Esophagus muscularis mucosa (tissue), 4 donors: ENCODE measurements around the gene TNFRSF1A. TPM values are rescaled to one million over a fixed set of nuclear protein-coding genes. Genes with fewer than 3 reads are reported as not detected.

Source experiments
- DNase-seq: peaks from one replicate; pipeline ENCODE4 v3.0.0-alpha.2; 2017; ENCODE audit errors: extremely low spot score
- H3K27ac ChIP-seq, 4 donors: fragments of 200-600 bp; sonication (generic); replicated peaks in 1 of 4; 1 replicate in 3 of 4; 2 replicates in 1 of 4; pipeline ENCODE4 v1.5.1; 2016 to 2019; ENCODE audit warnings: mild to moderate bottlenecking in 1 of 4
- H3K27me3 ChIP-seq, 4 donors: fragments of 200-600 bp; sonication (generic); one replicate each; pipeline versions ENCODE4 v1.5.1 to v1.6.0; 2016 to 2019
- H3K36me3 ChIP-seq, 4 donors: fragments of 200-600 bp; sonication (generic); one replicate each; pipeline ENCODE4 v1.5.1; 2016 to 2019
- H3K4me1 ChIP-seq, 4 donors: fragments of 200-600 bp; sonication (generic); one replicate each; pipeline ENCODE4 v1.5.1; 2016 to 2019
- H3K4me3 ChIP-seq, 4 donors: fragments of 200-600 bp; sonication (generic); 1 replicate in 2 of 4; 2 replicates in 2 of 4; pipeline ENCODE4 v1.5.1; 2016 to 2019; ENCODE audit warnings: mild to moderate bottlenecking in 4 of 4, moderate library complexity in 1 of 4
- H3K9me3 ChIP-seq, 4 donors: fragments of 200-600 bp; sonication (generic); 1 replicate in 3 of 4; 2 replicates in 1 of 4; pipeline ENCODE4 v1.5.1; 2016 to 2019
- EP300 ChIP-seq: sonication (generic); formaldehyde crosslinking; IDR thresholded peaks from one replicate; pipeline ENCODE4 v1.6.1; 2017; ENCODE audit warnings: antibody characterized with exemption
- POLR2A ChIP-seq: fragments of 450-650 bp; IDR thresholded peaks from one replicate; pipeline ENCODE4 v1.6.1; 2017; ENCODE audit warnings: antibody characterized with exemption, moderate library complexity, mild to moderate bottlenecking, low read depth
- POLR2AphosphoS5 ChIP-seq, 2 donors: sonication (generic); formaldehyde crosslinking; IDR thresholded peaks; one replicate each; pipeline ENCODE4 v1.6.1; 2017; ENCODE audit warnings: antibody characterized with exemption in 2 of 2
- WGBS: methylation state at CpG from one replicate; pipeline ENCODE4 v1.1.5; 2018; 5-methylcytosine and 5-hydroxymethylcytosine counted together
- intact Hi-C: fragments of 100-400 bp; cut with DNase I; formaldehyde crosslinking; loops from one replicate; pipeline ENCODE4 v1.15.1; 2023
- total RNA-seq, 4 donors: library from RNA; depleted of rRNA; stranded (reverse); fragments of >200 nt; gene quantifications; one replicate each; pipeline versions ENCODE4 v1.1.0 to v1.2.1, GENCODE V29; 2016
- TF ChIP-seq, protein P1 (sequence below), 3 experiments: fragments of 200-600 bp in 2 of 3; fragments of 450-650 bp in 1 of 3; sonication (generic) in 2 of 3; IDR thresholded peaks; one replicate each; pipeline ENCODE4 v1.5.1; 2017 to 2019; ENCODE audit warnings: antibody characterized with exemption in 3 of 3, mild to moderate bottlenecking in 2 of 3, moderate library complexity in 1 of 3

TNFRSF1A gene
- total RNA-seq, 4 donors from 2014 or later, result 146 to 464 (median 247) TPM

DNA sequence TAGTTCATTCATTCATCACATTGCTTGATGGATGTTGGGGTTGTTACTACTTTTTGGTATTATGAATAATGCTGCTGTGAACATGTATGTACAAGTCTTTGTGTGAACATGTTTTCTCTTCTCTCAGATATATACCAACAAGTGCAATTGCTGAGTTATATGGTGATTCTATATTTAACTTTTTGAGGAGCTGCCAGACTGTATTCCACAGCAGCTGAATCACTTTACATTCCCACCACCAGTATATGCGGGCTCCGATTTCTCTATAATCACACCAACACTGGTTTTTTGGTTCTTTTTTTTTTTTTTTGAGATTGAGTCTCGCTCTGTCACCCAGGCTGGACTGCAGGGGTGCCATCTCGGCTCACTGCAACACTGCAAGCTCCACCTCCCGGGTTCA is 53.6 kb downstream of the TNFRSF1A start:
- H3K36me3 ChIP-seq, result no peaks in the 10 kb centered on the region
- TF ChIP-seq EP300 (no peak), POLR2A (no peak), POLR2AphosphoS5 (IDR thresholded peaks at IDR 0.05) (no peak)
- TF ChIP-seq, protein P1, sequence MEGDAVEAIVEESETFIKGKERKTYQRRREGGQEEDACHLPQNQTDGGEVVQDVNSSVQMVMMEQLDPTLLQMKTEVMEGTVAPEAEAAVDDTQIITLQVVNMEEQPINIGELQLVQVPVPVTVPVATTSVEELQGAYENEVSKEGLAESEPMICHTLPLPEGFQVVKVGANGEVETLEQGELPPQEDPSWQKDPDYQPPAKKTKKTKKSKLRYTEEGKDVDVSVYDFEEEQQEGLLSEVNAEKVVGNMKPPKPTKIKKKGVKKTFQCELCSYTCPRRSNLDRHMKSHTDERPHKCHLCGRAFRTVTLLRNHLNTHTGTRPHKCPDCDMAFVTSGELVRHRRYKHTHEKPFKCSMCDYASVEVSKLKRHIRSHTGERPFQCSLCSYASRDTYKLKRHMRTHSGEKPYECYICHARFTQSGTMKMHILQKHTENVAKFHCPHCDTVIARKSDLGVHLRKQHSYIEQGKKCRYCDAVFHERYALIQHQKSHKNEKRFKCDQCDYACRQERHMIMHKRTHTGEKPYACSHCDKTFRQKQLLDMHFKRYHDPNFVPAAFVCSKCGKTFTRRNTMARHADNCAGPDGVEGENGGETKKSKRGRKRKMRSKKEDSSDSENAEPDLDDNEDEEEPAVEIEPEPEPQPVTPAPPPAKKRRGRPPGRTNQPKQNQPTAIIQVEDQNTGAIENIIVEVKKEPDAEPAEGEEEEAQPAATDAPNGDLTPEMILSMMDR (IDR thresholded peaks at IDR 0.05), result no peak
- 84% methylated on average over 5 of the region's 5 CpGs for WGBS
- H3K4me1 ChIP-seq, result peaks cover 0 to 11% (median 7%) of the 10 kb centered on the region in 4 donors
- DNase-seq, result no peak
- H3K4me3 ChIP-seq, result no peak overlapping the region
- H3K27me3 ChIP-seq, result no peaks in the 10 kb centered on the region
- no peak overlapping the region for H3K27ac ChIP-seq
- intact Hi-C loops, result loop anchor here (5.0 kb wide), 1 partner anchor 301 kb away; no protein-coding TSS in a partner anchor
- H3K9me3 ChIP-seq, result no peaks in the 10 kb centered on the region

GRCh38 chr12:6285532-6286306 is 56.2 kb downstream of the TNFRSF1A start:
- 21% methylated on average over 1 of the region's 1 CpG for WGBS
- intact Hi-C loops, result loop anchor here (1.0 to 5.0 kb wide), 2 partner anchors 218 to 298 kb away; no protein-coding TSS in a partner anchor
- Histone ChIP-seq H3K36me3 (no peaks in the 10 kb centered on the region), H3K27ac (no peak overlapping the region), H3K9me3 (no peaks in the 10 kb centered on the region), H3K27me3 (no peaks in the 10 kb centered on the region), H3K4me3 (no peak overlapping the region), H3K4me1 (peaks cover under 1 to 17% (median 11%) of the 10 kb centered on the region in 4 donors)
- TF ChIP-seq POLR2A, result no peak
- TF ChIP-seq, protein P1 (IDR thresholded peaks at IDR 0.05), result no peak
- TF ChIP-seq POLR2AphosphoS5 (IDR thresholded peaks at IDR 0.05), result no peak
- no peak for TF ChIP-seq EP300
- no peak for DNase-seq

DNA sequence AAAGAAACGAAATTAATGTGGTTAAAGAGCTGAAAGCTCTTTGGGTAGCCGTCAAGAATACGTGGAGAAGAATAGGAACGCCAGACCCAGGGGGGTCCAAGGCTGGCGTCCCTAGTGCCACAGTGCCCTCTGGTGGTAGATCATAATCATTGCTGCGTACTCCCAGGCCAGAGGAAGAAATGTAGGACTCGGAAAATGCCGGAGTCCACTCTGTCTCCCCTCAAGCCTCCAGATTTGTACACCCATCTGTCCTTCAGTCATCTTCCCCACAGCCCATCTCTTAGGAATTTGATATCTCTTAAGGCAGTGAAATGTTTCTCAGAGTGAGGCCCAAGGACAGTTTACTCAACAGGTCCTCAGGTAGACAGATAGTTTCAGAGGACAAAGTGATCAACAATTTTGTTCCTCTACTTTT is 56.8 kb downstream of the TNFRSF1A start:
- Histone ChIP-seq H3K27me3 (no peaks in the 10 kb centered on the region), H3K27ac (no peak overlapping the region), H3K4me3 (no peak overlapping the region), H3K9me3 (no peaks in the 10 kb centered on the region), H3K36me3 (no peaks in the 10 kb centered on the region), H3K4me1 (peaks cover 7 to 23% (median 17%) of the 10 kb centered on the region in 4 donors)
- peak in 1 of 2 donors; percentile 59 for TF ChIP-seq POLR2AphosphoS5 (IDR thresholded peaks at IDR 0.05)
- no peak for TF ChIP-seq EP300
- TF ChIP-seq POLR2A, result no peak
- TF ChIP-seq, protein P1 (IDR thresholded peaks at IDR 0.05), result peak in 2 of 3 experiments; percentile 94 to 98
- intact Hi-C loops, result loop anchor here (1.0 to 5.0 kb wide), 2 partner anchors 218 to 298 kb away; no protein-coding TSS in a partner anchor
- 5% methylated on average over 8 of the region's 8 CpGs for WGBS
- no peak for DNase-seq

DNA sequence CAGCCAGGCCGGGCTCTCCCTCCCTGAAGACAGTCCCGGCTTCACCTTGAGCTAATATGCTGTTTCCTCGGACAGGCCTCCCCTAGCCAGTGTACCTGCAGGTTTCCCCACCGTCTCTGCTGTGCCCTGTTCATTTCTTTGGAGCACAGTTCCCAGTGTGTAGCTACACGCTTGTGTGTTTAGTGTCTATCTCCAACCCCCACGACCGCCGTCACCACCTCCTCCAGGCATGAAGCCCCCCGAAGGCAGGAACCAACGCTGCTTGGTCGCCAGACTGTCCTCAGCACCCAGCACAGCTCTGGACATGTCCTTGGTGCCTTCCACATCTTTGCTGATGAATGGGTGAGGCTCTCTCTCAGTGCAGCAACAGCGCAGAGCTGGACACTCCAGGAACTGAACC is 57.6 kb downstream of the TNFRSF1A start:
- intact Hi-C loops, result no loop called here
- TF ChIP-seq POLR2AphosphoS5 (IDR thresholded peaks at IDR 0.05) (no peak), EP300 (no peak), POLR2A (no peak)
- TF ChIP-seq, protein P1 (IDR thresholded peaks at IDR 0.05), result no peak
- H3K4me1 ChIP-seq, result peaks cover 15 to 31% (median 25%) of the 10 kb centered on the region in 4 donors
- no peak for DNase-seq
- H3K4me3 ChIP-seq, result no peak overlapping the region
- H3K27ac ChIP-seq, result no peak overlapping the region
- H3K9me3 ChIP-seq, result no peaks in the 10 kb centered on the region
- 90% methylated on average over 12 of the region's 12 CpGs for WGBS
- H3K36me3 ChIP-seq, result no peaks in the 10 kb centered on the region
- H3K27me3 ChIP-seq, result no peaks in the 10 kb centered on the region
